HG03097 (cell line): Measurements from ENCODE around the gene CD276.

Experiments used
- ATAC-seq: cut with Tn5 transposase; IDR thresholded peaks from one replicate; pipeline ENCODE4 v1.9.1; 2021; ENCODE audit not compliant: unreplicated experiment, low FRiP score

CD276 gene

GRCh38 chr15:73744293-73744692 lies 60.1 kb downstream of the CD276 start:
- no peak for ATAC-seq

DNA sequence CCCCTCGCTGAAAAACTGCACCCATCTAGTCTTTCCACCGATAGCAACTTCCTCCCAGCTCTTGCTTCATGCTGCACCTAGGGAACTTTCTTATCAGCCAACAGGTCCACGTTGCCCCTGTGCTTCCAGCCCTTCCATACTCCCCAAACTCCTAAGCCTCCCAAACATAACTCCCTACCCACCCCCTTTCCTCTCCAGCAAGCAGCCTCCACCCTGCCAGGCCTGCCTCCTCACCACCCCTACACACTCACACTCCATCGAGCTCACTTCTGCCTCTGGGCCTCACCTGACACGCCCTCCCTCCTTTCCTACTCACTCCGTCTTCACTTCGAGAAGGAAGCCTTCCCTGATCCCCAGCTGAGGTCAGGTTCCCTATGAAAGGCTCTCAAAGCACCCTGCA lies 60.9 kb downstream of the CD276 start:
- no peak for ATAC-seq

- no peak for ATAC-seq
These were observed 62.1 kb downstream of the CD276 start for GRCh38 chr15:73746261-73746660.

DNA sequence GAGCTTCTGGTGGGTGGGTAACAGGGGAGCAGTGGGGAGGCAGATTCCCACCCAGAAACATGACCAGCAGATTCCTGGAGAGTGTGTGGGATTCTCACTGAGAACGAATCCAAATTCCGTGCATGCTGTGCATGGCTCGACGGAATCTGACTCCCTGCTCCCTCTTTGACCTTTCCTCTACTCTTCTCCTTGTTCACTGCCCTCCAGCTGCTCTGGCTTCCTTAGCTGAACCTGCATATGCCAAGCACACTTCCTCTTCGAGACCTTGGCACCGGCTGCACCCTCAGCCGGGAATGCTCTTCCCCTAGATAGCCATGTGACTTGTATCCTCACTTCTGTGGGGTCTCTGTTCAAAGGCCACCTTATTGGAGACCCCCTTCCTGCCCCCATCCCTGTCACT lies 62.7 kb downstream of the CD276 start:
- no peak for ATAC-seq

DNA sequence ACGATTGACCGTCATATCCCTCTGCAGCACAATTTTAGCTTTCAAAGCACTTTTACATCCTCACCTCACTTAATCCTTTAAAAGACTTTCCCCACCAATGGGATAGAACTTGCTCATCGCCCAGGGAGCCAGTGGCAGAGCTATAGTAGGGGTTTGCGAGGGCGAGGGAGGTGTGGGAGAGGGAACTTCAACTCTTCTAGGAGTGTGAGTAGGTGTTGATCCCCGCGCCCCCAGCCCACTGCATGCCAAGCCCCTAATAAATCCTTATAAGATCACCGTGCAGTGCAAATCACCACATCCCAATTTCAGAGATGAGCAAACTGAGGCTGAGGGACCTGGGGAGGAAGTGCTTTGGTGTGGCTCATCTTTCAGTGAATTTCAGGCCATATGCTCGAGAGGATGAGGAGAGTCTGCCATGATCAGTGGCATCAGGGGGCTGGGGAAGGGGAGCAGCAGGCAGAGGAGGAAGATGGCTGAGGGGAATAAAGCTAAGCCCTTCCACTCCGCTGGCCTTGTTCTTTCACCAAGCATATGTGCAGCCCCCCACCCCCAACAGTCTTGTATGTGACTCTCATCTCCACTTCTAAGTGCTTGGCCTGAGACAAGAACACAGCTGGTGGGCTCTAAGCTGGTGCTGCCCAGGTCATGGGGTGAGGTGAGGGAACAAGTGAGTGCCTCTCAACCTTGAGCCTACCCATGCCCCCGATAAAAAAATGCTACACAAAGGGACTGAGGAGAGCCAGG lies 63.8 kb downstream of the CD276 start:
- ATAC-seq = no peak

DNA sequence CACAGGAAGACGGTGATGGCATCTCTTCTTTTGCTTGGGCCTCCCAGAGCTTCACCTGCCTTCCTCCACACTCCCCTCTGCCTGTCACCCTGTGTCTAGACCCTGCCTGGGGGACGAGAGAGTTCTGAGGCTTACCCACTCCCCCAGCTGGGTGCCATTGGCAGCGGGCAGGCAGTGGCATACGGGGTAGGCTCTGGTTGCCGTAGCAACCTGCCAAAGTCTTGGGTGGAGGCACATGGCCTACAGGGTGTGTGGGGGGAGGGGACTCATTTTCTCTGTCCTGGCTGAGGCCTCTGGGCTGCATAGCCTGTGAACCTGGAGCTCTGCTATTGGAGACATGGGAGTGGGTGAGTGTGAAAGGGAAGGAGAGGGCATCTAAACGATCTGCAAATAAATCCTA lies 64.5 kb downstream of the CD276 start:
- ATAC-seq = no peak

- ATAC-seq = no peak
These were observed 65.3 kb downstream of the CD276 start for GRCh38 chr15:73749533-73749932.

DNA sequence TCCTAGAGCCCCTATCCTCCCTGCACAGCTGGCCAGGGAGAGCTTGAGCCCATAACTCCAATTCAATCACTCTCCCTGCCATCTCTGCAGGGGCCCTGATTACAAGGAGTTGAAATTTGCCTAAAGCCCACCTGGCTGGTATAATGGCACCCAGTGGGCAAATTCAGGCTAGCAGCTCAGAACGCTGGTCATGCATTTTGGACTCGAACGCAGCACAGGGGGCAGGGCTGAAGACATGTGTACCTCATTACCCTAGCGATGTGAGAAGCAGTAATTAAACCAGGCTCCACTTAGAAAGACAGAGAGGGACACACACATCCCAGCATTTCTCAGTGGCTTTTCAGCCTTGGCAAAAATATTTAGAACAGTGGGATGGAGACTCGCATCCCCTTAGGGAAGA lies 65.8 kb downstream of the CD276 start:
- ATAC-seq = no peak

- no peak for ATAC-seq
These were observed 66.3 kb downstream of the CD276 start for GRCh38 chr15:73750438-73750837.

- no peak for ATAC-seq
These were observed 66.8 kb downstream of the CD276 start for GRCh38 chr15:73750951-73751350.

DNA sequence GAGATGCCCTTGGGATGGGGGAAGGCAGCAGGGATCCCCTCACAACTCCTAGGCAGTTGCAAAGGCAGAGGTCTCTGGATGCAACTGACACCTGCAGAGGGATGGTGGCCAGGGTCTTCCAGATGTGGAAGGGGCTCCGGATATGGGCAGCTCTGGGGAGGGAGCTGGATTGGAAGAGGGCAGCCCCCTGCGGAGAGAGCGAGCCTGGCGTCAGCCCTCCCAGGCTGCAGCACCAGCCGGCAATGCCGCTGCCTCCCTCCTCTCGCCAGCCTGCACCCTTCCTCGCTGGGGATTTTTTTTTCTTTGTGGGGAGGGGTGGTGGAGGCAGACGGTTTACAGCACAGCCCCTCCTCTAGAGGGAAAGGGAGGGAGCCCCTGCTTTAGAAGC lies 67.3 kb downstream of the CD276 start:
- ATAC-seq = no peak

GRCh38 chr15:73751899-73752805 lies 68.0 kb downstream of the CD276 start:
- ATAC-seq = no peak

DNA sequence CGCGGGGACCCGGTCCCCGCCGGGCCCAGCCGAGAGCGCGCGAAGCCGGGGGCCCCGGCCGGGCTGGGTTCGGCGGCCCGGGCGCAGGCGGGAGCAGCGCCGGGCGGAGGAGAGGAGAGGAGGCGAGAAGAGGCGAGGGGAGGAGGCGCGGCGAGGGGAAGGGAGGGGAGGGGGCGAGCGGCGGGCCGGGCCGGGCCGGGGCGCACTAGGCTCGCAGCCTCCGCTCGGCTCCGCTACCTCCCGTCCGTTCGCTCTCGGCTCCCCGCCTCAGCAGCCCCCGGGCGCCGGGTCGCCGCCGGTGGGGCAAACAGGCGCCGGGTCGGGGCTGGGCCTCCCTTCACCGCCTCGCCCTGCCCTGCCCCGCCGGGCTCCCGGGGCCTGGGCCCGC lies 68.6 kb downstream of the CD276 start:
- no peak for ATAC-seq

DNA sequence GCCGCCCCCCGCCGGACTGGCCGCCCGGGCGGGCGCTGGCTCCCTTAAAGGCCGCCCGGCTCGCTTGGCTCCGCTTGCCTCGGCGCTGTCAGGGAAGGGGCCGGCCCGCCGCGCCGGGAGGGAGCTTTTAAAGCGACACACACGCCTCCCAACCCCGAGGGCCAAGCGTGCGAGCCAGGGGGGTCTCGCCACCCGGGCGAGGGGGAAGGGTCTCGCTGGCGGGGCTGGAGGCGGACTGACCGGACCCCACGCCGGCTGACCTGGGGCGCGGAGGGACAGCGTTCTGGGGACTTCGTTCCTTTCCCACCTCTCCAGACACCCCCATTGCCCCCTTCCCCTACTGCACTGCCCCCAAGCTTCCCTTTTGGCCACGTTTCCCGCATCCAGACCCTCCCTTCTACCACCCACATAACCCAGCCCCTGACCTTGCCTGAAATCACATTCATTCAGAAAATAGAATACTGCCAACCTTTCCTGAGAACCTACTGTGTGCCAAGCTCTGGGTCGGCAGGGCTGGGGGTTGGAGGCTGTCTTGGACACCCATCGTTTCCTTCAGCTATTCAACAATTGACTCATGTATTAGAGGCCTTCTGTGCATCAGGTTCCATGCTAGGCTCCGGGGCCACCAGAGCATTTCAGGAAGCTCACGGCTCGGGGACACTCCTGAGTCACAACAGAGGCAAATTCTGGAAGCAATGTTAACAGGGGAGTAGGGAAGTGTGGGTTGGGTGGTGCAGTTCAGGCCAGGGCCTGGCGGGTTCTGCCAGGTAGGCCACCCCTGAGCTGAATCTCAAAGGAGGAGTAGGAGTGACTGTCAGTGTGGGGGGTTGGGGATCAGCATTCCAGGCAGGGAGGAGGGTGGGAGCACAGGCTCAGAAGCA lies 69.3 kb downstream of the CD276 start, which contains the start of gene INSYN1:
INSYN1 (minus strand) TSS at position 102 of the 881 bp plus-strand sequence. CDS start 2,221 bp downstream, outside the sequence.
- no peak for ATAC-seq

- no peak for ATAC-seq
These were observed 70.3 kb downstream of the CD276 start for GRCh38 chr15:73754461-73754860.

- ATAC-seq = no peak
These were observed 71.3 kb downstream of the CD276 start for GRCh38 chr15:73755481-73755880.

DNA sequence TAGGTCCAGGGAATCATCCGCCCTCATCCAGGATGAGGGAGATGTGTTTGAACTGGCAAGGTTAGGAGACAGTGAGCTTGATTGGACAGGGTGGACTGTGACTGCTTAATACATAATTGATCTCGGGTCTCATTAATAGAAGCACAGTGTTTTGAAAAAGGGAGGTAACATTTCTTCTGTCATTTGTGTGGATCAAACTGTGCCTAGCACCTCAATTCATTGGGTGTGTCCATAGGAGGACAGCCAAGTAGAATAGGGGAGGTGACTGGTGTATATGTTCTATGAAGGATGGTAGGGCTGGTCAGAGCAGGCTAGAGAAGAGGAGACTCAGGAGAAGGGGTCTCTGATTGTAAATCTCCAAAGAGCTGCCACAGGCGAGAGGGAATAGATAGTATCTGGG lies 71.8 kb downstream of the CD276 start:
- ATAC-seq = no peak

GRCh38 chr15:73756390-73756789 lies 72.2 kb downstream of the CD276 start:
- ATAC-seq = no peak

DNA sequence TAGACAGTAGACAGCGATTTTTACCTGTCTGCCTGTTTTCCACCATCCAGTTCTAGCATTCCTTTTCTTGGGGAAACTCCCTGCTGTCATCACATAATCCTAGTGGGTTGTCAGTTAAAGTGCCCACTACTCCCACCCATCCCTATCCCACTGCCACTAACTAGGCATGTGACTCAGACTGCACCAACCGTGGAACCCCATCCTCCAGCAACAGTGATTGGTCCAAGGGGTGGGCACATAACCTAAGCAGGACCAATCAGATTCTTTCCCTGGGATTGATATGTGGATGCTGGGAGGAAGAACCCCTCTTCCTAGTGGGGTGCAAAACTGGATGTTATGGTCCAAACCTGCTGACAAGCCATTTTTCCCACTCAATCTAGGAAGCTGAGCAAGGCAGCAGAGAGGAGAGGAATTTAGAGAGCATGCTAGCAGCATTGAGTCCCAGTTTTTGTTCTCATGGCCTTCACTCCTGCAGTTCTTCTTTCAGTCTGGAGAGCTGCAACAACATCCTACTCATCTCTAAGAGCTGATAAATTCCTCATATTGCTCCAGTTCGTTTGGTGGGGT lies 72.8 kb downstream of the CD276 start:
- no peak for ATAC-seq

DNA sequence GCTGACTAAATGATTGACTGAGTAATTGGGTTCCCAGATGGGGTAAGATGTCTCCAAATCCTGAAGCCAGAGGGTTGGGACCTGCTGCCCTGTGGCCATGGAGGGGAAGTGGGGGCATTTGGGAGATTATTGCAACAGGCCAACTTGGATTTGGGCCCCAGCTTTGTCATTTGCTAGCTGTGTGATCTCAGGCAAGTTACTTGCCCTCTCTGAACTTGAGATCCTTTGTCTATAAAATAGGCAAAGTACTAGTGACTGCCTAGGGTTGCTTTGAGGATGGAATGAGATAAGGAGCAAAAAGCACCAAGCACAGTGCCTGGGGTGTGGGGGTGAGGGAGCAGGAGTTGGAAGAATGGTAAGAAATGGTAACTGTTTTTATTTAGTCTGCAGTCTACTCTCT lies 73.4 kb downstream of the CD276 start:
- no peak for ATAC-seq

DNA sequence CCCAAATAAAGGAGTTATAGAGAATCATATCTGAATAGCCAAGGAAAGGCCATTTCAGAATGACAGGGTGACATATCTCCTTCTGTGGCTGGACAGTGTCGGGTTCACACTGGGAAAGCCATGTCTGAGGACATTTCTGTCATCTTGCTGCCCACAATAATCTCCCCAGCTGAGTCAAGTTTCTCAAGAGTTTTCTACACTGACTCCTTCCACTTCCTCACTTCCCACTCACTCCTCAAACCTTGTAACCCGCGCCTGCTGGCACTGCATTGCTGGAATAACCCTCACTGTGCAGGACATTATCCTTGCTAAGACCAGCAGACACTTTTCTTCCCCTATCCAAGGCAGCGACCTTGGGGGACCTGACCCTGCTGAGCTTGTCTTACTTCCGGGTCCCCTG lies 74.3 kb downstream of the CD276 start:
- ATAC-seq = no peak
